LoVo (cell line): ENCODE measurements around the gene STAT4.

Experiments
- DNase-seq: peaks from one replicate; pipeline ENCODE4 v3.0.0-alpha.2; 2016; ENCODE audit warnings: low spot score

The STAT4 gene

DNA sequence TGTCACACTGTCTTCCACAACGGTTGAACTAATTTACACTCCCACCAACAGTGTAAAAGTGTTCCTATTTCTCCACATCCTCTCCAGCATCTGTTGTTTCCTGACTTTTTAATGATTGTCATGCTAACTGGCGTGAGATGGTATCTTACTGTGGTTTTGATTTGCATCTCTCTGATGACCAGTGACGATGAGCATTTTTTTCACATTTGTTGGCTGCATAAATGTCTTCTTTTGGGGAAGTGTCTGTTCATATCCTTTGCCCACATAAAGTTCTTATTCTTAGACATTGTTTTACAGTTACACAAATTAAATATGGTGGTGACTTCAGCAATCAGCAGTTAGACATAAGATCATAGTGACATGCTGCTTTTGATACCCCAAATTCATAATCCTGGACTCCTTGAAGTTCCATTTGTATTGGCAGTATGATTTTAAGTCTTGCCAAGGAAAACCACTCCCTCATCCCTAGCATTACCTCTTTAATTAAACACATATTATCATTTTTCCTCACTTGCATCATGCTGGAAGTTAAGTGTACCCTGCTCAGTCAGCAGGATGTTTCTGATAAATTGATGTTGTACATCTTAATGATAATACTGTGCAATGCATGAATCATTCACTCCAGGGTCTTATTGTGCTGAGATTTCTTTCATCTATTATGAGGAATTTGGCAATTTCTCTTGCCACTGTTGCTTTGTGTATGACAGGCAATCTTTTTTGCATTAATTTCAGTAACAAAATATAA, 69.2 kb downstream of the STAT4 start:
- no peak for DNase-seq

DNA sequence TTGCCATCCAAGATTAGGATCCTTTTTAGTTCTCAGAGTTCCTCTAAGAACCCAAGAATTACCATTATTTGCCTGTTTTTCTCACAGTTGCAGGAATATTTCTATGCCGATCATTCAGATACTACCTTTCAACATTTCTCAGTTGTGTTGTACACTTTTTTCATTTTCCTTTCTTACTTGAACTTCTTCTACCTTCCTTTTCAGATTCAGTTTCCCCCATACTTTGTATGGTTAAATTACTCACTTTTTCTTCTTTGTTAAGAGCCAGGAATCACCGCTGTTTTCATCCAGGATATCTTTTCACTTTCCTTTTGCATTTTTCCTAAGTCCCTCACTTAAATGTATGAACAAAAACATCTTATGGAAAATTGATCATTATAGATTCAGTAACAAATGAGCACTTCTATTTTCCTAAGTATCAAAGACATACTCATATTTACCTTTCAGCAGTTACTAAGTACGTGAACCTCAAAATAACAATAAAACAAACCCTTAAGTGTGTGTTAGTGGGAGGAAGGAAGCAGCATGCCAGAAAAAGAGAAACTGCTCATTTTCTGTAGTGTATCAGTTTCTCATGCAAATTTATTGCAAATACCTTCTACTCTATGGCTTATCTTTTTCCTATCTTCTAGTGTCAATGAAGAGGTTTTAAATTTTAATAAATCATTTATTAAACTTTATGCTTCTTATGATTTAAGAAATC, 72.5 kb downstream of the STAT4 start:
- DNase-seq, result no peak

DNA sequence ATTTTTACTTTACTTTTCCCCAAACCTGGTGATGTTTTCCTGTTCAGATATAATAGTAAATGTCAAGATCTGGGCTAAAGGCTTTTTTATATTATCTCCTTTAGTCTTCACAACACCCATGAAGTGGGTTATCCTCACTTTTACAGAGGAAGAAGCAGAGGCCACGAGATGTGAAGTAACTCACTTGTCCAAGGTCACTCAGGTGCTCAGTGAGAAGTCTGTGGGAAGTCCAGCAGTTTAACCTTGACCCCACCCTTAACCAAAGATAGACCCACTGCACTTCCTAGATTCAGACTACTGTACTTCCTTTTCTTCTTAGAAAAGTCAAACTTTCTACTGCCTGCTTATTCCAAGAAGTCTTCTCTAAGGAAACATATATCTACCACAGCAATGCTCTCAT, 80.5 kb downstream of the STAT4 start:
- no peak for DNase-seq

- no peak for DNase-seq
Observed at GRCh38 chr2:191069606-191070005, 81.2 kb downstream of the STAT4 start.

GRCh38 chr2:191066919-191067233, 83.9 kb downstream of the STAT4 start:
- no peak for DNase-seq

- no peak for DNase-seq
Observed at GRCh38 chr2:191066197-191066918, 84.4 kb downstream of the STAT4 start.

GRCh38 chr2:191065785-191066184, 85.0 kb downstream of the STAT4 start:
- DNase-seq, result no peak

- no peak for DNase-seq
Observed at GRCh38 chr2:191064590-191064989, 86.2 kb downstream of the STAT4 start.

- DNase-seq, result no peak
Observed at GRCh38 chr2:191063584-191063983, 87.2 kb downstream of the STAT4 start.

DNA sequence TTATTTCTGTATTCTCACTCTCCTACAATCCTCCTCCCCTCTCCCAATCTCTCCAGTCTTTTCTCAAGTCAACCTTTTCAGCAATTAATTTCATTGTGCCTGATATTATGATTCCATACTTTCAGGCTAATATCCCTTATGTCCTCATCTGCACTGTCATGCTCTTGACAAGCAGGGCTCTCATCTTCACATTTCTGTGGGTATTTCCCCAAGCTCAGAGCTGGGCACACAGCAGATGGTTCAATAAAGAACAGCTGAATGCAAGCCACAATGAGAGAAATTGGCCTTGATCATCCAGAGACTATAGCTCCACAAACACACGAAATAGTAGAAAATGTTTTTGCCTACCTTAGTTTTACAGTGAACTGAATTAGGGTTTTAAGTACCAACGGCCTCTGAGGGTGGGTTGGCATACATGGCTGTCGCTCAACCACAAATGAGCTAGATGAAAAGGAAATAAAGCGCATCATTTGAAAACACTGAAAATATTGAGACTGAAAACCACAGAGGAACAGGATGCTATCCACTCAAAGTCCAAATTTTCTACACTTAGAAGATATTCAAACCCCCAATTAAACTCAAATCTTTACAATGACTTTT, 89.3 kb downstream of the STAT4 start:
- DNase-seq, result no peak

DNA sequence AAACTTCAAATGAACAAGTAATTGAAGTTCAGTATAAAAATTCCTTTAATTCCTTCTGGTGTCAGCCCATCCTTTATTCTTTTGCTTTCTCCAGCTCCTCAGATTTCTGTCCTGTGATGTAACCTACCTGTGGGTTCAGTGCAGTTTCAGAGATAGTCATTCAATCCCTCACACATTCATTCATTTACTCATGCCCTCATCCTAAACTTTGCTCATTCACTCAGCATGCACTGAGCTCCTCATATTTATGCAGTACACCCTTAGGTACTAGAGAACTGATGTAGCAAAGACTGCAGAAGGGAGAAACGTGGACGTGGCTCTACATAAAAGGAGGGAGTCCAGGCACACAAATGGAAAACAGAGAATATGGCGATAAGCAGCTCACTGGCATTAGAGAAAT, 91.5 kb downstream of the STAT4 start:
- DNase-seq, result no peak

- DNase-seq, result no peak
Observed at GRCh38 chr2:191056228-191056627, 94.6 kb downstream of the STAT4 start.

GRCh38 chr2:191053256-191053655, 97.5 kb downstream of the STAT4 start:
- DNase-seq, result no peak

- peak; percentile 60 for DNase-seq
Observed at GRCh38 chr2:191051825-191052778, 98.7 kb downstream of the STAT4 start.

GRCh38 chr2:191051177-191051576, 99.6 kb downstream of the STAT4 start:
- no peak for DNase-seq

GRCh38 chr2:191050640-191050987, 100.2 kb downstream of the STAT4 start:
- no peak for DNase-seq

DNA sequence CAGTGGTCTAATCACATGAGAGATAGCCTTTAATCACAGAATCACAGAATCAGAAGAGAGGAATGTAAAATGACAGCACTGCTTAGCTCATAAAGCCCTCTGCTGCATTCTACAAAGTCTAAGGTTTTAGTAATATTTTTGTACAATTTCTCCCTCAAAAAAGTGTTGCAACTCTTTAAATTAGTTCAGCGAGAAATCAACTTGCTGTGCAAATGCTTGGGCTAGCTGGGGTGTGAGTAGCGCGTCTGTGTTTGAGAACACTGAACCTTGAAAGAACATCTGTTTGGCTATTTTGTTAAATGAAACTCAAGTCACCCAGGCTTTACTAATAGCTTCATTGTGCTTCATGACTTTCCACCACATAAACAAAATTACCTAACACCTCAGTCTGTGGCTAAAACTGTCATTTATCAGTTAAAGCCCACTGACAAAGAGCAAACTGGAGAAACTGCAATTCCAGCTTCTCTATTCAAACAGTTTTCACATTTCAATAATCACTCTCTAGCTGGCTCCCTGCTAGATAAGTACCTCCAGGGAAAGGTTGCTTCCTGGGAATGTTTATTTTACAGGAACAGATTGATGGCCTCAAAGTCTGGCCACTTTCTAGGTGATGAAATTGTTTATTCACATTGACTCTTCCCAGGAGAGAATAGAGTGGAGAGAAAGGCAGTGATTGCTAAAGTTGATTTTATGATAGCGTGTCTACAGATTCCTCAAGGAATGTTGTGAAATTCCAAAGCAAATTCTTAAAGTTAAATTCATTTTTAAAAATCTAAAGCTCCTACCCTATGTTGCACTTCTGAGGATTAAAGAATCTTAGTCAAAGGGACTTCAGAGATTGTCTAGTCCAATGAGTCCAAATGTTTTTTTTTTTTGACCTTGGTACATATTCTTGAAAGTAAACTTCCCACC, 100.8 kb downstream of the STAT4 start:
- no peak for DNase-seq

GRCh38 chr2:191048073-191048472, 102.7 kb downstream of the STAT4 start:
- no peak for DNase-seq

DNA sequence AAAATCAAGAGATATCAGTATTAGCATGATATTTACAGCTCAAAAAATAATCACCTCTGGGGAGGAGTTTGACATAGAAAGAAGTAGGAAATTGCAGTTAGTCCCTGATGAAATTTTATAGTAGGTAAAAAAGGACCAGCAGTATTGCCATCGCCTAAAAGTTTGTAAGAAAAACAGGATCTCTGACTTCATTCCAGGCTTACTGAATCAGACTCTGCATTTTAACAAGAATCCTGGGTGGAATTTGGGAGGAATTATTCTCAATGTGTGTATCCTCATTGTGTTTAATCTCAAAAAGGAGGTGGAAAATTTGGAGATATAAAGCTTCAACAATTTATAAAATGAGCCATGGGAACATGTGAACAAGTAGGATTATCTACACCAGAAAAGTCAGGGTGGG, 105.7 kb downstream of the STAT4 start:
- no peak for DNase-seq

- DNase-seq, result no peak
Observed at GRCh38 chr2:191043438-191043837, 107.4 kb downstream of the STAT4 start.
